Astrocyte of the hippocampus (primary cell): ENCODE data around the gene CDH12.
A peak's percentile ranks its signal among the peaks of the same experiment; 100 is the strongest.
"Not testable (repeated sequence)": the region's sequence is repeated elsewhere in the genome, so short reads cannot be mapped to it uniquely, and the experiment has no call there.

ENCODE experiments used
- DNase-seq: peaks from one replicate; pipeline ENCODE4 v3.0.0; 2011; ENCODE audit warnings: low read depth, low spot score

CDH12 gene

DNA sequence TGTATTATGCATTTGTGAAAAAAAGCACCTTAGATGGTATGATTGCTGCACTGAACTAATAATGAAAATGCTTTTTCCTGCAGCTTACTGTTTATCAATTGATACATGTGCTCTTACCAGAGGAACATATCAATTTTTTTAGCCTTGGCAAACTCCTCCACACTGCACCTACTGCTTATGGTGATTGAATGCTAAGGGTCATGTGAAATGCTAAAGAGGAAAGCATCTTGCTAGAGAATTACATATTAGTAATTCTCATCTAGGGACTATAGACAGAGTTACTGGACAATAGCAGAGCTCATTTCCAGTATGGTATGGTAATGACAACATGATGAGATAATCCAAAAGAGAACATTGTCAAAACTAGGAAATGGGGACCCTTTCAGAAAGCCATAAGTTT lies 817.1 kb downstream of the CDH12 start:
- no peak for DNase-seq

DNA sequence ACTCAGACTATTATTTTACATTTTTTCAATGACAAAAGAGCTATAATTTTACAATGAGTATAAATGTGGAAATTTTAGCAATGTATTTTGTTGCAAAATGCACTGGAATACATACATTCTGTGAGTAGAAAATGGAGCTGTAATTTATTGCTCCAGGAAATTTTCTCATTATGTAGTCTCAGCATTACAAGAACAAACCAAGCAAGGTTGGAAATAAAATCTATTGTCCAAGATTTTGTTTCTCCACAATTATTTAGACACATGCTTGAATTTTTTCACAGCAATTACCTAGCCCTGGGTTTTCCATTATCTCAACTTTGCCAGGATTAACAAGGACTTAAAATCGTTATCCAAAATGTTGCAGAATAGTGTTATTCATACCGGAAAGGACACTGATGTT lies 820.1 kb downstream of the CDH12 start:
- no peak for DNase-seq

DNA sequence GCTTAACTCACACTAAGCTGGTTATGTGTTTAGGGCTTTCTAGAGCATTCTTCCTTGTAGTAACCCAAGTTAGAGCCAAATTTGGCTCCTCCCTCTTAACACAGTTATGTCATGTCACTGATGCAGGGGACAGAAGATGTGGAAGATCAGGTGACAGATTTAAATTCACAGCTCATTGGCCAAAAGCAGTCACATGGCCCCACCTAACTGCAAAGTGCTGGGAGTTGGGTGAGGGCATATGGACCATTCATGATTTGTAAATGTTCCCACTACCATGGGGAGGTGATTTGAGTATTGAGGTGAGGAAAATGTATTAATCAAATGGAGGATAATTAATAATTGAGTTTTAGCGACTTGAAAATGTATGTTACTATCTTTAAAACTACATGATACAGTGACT lies 829.4 kb downstream of the CDH12 start:
- no peak for DNase-seq

DNA sequence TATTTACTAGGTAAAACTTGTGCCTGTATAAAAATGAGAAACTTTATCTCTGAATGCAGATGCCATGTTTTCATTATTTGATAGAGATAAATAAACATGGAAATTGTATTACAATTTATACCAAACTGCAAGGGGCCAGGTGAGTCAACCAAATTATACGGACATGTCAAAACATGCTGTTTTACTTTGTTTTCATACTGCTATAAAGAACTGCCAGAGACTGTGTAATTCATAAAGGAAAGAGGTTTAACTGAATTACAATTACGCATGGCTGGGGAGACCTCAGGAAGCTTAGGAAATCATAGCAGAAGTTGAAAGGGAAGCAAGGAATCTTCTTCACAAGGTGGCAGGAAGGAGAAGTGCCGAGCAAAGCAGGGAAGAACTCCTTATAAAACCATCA lies 840.3 kb downstream of the CDH12 start:
- DNase-seq: not testable (repeated sequence)

DNA sequence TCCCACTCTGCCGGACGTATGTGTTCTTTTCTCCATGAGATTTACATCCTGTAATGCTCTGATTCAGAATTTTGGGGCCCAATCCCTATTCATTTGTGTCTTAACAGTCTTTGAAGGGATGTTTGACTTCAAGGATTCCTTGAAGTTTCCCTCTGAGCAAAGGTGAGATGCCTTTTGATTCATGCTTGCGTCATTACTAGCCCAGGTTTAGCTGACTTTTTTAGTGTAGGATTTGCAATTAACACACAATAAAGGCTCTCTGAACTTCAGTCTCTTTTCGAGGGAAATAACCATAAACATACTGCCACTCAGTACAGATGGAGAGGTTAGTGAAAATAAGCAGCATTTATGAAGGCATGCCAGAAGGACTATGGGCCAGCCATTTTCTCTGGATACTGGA lies 842.3 kb downstream of the CDH12 start:
- not testable (repeated sequence) for DNase-seq

DNA sequence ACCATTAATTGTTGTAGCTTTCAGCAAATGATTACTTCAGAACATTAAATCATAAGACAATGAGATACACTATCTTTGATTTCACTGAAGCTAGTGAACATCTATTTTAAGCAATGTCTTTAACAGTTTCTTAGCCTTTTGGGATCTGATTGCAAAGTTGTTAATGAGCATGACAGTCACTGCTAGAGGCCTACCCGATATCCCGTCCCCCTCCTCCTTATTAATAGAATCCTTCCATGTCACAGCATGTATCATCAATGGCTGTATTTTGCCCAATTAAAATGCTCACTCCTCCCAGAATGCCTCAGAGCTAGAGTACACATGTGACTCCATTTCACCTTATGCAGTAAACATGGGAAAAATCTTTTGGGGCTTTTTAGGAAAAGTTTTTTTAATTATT lies 852.0 kb downstream of the CDH12 start:
- DNase-seq: not testable (repeated sequence)

DNA sequence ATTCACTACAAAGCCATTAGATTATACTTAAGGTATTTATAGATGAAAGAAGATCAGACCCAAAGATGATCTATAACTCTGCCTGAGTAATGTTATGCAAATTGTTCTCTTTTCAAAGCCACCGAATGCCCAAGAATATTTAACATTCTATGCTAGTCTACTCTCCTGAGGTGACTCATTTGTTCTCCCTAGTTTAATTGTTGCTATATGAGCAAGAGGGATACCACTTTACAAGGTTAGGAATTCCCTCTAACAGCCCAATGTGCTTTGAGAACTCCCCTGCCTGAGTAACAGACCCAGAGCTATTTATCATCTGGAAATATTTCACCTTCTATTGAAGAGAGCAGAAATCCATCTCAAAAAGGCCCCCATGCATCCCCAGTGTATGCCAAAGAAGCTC lies 867.3 kb downstream of the CDH12 start:
- peak; percentile 2 for DNase-seq

DNA sequence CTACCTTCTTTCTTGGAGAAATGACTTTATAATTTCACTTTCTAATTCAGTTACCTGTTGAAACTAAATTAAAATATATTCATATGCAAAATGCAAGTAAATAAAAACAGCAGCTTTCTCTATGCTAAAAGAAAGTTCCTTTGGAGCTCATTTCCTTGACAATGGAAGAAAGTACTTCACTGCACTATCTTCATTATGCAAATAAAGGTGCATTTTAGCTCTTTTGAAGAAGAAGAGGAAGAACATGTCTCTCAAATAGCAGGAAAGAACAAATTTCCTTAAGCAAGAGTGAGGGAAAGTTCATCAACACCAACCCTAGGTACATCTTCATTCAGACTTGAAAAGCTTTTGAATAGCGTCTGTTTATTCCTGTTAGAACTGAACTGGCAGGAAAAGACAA lies 901.6 kb downstream of the CDH12 start:
- DNase-seq: not testable (repeated sequence)

DNA sequence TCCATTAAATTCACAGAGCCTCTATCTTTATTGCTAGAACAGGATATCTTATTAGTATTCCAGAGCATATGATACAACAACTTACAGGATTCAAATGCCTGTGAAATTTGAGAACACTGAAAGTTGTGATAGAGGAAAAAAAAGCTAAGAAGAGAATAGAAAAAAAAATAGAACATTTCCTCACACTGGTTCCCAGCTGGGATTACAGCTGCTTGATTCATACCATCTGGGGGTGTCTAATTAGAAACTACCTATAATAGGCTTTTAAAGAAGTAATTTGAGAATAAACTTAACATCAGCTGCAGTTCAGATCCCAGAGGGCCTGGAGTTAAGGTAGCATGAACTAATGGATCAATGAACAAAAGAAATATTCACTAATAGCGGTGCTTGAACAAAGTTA lies 922.0 kb downstream of the CDH12 start:
- no peak for DNase-seq

DNA sequence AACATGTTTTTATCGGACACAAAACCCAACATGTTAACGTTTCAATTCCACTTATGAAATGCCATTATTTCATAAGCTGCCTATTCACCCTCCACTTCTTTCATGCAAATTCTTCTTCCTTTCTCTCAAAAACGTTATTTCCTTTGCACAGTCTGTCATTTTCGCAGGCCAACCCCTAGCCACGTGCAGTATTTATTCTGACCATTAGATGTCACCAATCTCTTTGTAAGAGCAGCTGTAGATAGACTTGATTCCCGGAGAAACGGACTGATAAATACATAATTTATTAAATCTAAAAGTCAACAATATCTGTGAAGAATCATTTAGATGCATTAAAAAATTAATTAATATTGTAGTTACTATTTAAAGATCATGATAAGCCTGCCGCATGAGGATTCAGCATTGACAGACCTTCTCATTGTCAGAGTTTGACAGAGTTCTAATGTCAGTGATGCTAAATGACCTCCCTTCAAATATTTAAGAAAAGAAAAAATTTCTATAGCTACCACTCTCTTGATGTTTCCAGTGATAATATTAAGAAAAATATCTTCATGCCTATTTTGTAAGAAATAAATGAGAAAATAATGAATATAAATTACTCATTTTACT lies 933.6 kb downstream of the CDH12 start:
- peak; percentile 63 for DNase-seq

DNA sequence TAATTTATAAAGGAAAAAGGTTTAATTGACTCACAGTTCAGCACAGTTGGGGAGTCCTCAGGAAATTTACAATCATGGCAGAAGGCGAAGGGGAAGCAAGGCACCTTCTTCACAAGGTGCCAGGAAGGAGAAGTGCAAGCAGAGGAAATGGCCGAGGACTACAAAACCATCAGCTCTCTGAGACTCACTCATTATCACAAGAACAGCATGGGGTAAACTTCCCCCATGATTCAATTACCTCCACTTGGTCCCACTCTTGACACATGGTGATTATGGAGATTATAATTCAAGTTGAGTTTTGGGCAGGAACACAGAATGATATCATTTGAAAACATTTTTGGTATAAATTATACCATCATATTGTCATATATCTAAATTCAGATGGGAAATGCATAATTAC lies 934.7 kb downstream of the CDH12 start:
- no peak for DNase-seq

DNA sequence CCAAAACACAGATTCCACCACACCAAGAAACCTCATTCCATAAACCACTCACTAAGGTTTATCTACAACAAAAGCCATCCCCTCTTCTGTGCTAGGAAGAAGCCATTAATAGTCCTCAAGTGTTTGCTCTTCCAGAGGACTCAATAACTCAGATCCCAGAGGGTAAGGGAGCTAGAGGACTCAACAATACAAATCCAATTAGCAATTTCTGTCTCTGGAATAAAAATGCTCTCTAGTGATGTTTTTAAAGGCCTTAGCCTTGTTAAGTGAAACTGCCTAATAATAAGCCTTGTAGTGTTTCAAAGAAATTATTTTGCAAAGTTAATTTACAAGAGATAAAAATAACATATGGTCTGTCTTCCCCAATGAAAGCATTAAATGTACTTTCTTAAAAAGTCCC lies 942.4 kb downstream of the CDH12 start:
- DNase-seq: no peak

DNA sequence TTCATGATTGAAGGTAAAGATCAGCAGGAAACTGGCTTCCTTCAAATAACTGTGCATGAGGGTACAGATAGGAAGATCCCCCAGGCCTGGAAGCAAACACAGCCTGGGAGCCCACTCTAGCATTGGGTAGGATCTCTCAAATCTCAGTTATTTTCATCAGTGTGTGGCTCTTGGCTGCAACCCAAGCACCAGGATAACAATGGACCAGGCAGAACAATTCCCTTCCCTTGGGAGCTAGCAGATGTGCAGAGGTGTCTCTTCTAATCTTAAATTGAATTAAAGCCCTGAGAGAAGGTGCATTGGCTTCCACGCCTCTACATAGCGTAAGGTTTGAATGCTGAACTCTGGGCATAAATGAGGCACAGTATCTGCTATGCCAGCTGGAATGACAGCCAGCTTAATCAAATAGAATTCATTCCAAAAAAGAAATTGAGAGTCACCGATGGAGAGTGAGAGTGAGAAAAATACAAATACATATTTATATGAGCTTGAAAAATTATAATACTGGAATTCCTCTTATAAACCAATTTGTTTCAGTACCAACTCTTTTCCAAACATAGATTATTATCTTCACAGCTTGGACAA lies 957.3 kb downstream of the CDH12 start:
- no peak for DNase-seq

DNA sequence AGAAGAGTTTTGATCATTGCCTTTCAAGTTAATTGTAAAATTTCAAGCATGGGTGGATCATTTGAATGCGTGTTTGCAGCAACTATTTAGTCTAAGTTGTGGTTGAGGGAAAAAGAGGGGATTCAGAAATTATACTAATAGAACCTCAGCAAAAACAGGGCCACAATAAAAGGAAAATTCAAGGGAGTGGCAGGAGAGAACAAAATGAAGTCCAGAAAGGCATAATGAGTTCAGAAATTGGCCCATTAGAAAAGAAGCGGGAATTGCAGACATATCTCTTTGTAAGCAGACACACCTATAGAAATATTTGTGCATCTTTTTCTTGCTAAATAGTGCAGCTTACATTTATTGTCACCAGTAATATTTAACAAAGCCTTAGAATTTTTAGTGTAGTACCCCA lies 960.0 kb downstream of the CDH12 start:
- DNase-seq: no peak

DNA sequence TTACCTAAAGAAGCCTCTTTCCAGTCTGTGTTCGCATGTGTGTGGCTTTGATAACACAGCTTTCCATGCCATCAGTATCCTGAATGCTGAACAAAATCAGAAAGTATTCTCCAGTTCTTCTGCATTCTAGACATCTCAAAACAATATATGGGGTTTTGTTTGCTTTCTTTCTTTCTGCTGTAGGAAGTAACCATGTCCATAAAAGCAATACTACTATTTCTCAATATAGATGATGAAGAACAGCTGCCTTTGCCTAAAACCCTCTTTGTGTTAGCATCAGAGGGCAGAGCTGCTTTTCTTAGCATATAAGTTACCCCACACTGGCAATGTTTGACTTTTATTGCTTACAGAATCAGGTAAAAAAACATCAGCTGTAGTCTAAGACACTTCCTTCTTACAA lies 963.6 kb downstream of the CDH12 start:
- DNase-seq: no peak

DNA sequence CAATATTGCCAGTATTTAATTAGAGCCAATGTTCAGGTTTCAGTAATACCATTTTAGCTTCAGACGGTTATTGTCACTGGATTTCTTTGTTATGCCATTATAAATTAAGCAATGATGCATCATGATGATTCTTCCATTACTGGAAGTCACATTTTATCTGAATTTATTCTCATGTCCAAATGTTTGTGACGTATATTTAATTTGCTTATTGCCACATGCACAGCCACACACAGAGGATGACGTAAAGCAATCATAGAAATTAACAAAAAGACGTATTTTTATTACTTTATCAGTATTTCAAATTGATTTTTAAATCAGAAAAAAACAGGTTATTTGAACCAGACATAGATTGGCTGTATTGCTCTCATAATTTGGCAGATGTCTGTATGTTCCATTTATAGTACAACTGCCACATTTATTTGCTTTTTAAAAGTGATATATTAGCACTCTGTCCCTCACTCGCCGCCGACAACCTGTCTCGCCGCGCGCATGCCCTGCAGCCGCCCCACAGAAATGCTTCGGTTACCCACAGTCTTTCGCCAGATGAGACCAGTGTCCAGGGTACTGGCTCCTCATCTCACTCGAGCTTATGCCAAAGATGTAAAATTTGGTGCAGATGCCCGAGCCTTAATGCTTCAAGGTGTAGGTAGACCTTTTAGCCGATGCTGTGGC lies 970.9 kb downstream of the CDH12 start:
- DNase-seq: no peak

DNA sequence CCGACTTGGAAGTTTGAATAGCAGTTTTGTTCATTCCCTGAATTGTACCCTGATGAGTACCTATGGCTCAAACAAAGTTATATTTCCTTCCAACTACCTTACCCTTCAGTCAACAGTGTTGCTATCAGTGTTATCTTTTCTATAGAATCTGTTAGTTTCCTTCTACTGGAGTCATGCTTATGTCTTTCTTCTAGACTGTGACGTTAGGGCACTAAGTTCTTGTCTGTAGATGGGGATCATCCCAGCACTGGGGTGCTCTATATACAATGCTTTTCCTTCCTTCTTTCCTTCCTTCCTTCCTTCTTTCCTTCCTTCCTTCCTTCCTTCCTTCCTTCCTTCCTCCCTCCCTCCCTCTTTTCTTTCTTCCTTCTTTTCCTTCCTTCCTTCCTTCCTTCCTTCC lies 973.0 kb downstream of the CDH12 start:
- no peak for DNase-seq

DNA sequence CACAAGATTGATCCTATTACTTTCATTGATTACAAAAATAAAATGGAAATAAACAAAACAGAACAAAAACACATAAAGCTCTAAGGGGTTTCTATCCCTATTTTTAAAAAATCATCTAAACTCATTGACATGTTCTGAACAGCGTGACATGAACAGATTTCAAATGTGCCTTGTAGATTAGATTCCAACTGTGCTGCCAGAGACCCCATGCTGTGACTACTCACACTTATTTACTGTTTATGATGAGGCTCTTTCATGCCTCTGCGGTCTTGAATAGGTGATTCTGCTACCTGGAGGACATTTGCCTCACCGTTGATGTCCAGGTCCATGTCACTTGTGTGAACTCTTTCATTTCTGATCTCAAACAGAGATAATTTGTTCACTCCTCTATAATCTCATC lies 990.2 kb downstream of the CDH12 start:
- DNase-seq: no peak

DNA sequence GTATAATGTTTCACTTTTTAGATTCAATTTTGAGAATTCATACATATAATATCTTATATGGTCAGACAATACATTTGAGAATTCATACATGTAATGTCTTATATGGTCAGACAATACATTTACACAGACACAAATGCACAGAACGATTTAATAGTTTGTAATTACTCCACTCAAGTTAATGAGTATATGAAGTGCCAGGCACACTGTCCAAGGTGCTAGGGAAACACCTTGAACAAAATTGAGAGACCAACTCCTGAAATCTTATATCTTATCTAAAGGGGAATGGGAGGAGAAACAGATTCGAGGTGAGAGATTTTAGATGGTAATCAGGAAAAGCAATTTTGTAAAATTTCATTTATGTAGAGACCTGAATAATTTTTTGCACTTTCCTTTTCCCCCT lies 994.7 kb downstream of the CDH12 start:
- DNase-seq: no peak

DNA sequence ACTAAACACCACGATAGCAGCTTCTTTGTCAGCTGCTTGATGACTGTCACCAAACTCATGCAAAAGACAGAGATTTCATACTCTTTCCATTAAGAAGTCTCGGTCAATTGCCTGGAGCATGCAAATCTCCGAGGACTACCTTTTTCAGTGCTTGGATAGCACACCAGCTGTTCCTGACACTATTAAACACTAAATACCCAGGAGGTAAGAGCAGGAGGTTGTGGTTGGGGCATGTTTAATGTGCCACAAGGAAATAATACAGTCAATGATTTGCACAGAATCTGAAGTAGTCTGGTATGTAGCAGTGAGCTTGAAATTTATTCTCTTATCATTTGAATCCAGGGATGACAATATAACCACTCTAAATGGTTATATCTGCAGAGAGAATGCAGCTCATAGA lies 996.2 kb downstream of the CDH12 start:
- DNase-seq: no peak

DNA sequence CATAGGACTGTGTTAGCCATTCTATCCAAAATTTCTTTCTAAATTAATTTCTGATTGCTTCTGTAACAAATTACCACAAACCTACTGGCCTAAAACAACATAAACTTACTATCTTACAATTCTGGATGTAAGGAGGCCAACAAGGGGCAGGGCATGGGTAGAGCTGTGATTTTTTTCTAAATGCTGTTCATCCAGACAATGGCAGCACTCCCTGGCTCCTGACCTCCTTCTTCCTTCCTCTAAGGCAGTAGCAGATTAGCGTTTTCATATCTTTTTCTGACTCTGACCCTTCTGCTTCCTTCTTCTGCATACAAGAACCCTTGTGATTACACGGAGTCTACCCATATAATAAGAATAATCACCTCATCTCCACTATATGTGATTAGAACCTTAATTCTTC lies 1005.8 kb downstream of the CDH12 start:
- no peak for DNase-seq

DNA sequence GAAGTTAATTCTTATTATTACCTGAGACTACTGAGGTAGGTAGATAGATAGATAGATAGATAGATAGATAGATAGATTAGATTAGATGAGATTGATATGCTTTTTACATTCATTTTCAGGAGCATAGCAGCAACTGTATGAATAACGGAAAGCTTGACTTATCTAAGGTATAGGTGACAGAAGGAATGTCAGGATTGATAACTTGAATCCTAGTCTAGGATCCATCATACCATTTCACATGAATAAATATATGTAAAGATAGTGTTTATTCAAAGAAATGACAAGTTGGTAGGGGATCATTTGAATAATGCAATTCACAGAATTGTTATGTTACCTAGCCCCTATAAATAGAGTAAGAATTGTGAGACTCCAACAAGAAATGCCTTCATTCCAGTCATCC lies 1008.2 kb downstream of the CDH12 start:
- no peak for DNase-seq

DNA sequence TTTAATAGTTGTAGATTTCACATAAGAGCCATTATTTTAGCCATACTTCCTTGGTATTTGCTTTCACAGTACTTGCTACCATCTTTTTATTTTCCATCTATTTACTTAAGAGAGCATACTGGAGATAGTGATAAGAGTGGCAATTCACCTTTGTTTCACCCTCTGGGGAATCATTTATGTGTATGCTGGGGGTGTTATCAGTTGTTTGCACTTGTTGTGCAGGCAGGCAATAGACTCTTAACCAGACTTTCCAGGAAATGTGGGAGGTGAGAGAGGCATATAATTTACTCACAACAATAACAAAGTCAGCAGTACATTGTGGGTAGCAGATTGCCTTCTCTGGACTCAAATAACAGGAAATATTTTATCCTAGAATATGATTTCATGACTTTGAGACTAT lies 1018.3 kb downstream of the CDH12 start:
- DNase-seq: no peak
